ENCODE data around the gene TRIM75.
A peak's percentile ranks its signal among the peaks of the same experiment; 100 is the strongest.

TRIM75 gene

GRCh38 chr4:165096776-165097175 lies 43.1 kb downstream of the TRIM75 start:
- no peak overlapping the region for H3K4me3 ChIP-seq (ENCODE audit: low read depth, low read length)
- DNase-seq (ENCODE audit: low read depth) = peak; percentile 25

GRCh38 chr4:165101641-165102040 lies 48.0 kb downstream of the TRIM75 start:
- no peak overlapping the region for H3K4me3 ChIP-seq (ENCODE audit: low read depth, low read length)
- DNase-seq (ENCODE audit: low read depth) = no peak
- no peak for TF ChIP-seq CTCF (IDR thresholded peaks at IDR 0.05; ENCODE audit: insufficient read depth, low read depth, low read length, missing control alignments)

More at GRCh38 chr4:165096776-165097175, 43.1 kb downstream of the TRIM75 start:
- TF ChIP-seq CTCF (IDR thresholded peaks at IDR 0.05; ENCODE audit: insufficient read depth, low read depth, low read length, missing control alignments) = peak; percentile 41

DNA sequence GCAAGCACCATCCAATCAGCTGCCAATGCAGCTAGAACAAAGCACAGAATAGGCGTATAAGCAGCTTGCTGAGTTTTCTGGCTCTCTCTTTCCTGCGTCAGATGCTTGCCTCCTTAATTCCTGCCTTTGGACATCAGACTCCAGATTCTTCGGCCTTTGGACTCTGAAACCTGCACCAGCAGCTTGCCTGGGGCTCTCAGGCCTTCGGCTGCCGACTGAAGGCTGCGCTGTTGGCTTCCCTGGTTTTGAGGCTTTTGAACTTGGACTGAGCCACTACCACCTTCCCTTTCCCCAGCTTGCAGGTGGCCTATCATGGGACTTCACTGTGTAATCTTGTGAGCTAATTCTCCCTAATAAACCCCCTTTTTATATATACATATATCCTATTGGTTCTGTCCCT lies 52.9 kb downstream of the TRIM75 start:
- no peak for DNase-seq (ENCODE audit: low read depth)
- TF ChIP-seq CTCF (IDR thresholded peaks at IDR 0.05; ENCODE audit: insufficient read depth, low read depth, low read length, missing control alignments) = no peak
- no peak overlapping the region for H3K4me3 ChIP-seq (ENCODE audit: low read depth, low read length)
